SK-N-SH treated with all-trans-retinoic acid at 6 μM for 48 hours (cell line): ENCODE results near the gene MICA.
"Not testable (repeated sequence)": the region's sequence is repeated elsewhere in the genome, so short reads cannot be mapped to it uniquely, and the experiment has no call there.

Source experiments
- ATAC-seq: fragments of 200-7000 bp; cut with Tn5 transposase; 3 replicates; pipeline ENCODE4 v1.9.1; 2020; ENCODE audit warnings: mild to moderate bottlenecking, moderate library complexity
- CSRNP3 ChIP-seq: fragments of 250-450 bp; sonication (Bioruptor Pico); IDR thresholded peaks from 2 replicates; pipeline ENCODE4 v1.5.1; 2021; ENCODE audit warnings: mild to moderate bottlenecking, moderate library complexity
- ESRRG ChIP-seq: fragments of 250-450 bp; sonication (Bioruptor Pico); IDR thresholded peaks from 2 replicates; pipeline ENCODE4 v1.6.1; 2021; ENCODE audit warnings: mild to moderate bottlenecking
- ISL1 ChIP-seq: fragments of 250-450 bp; sonication (Bioruptor Pico); IDR thresholded peaks from 2 replicates; pipeline ENCODE4 v2.1.2; 2022; ENCODE audit warnings: mild to moderate bottlenecking, moderate library complexity
- OSR1 ChIP-seq: fragments of 250-450 bp; sonication (Bioruptor Pico); IDR thresholded peaks from 2 replicates; pipeline ENCODE4 v1.8.0; 2022; ENCODE audit warnings: moderate library complexity, mild to moderate bottlenecking, inconsistent platforms
- PATZ1 ChIP-seq: fragments of 250-450 bp; sonication (Bioruptor Pico); IDR thresholded peaks from 2 replicates; pipeline ENCODE4 v1.8.0; 2020; ENCODE audit warnings: mild to moderate bottlenecking, moderate library complexity, borderline replicate concordance
- PPARA ChIP-seq: fragments of 250-450 bp; sonication (Bioruptor Pico); IDR thresholded peaks from 2 replicates; pipeline ENCODE4 v1.5.0; 2020; ENCODE audit warnings: mild to moderate bottlenecking, borderline replicate concordance
- RARB ChIP-seq: fragments of 250-450 bp; sonication (Bioruptor Pico); IDR thresholded peaks from 2 replicates; pipeline ENCODE4 v1.8.0; 2021; ENCODE audit warnings: mild to moderate bottlenecking, moderate library complexity
- SNAI2 ChIP-seq: fragments of 250-450 bp; sonication (Bioruptor Pico); IDR thresholded peaks from 2 replicates; pipeline ENCODE4 v1.5.0; 2020; ENCODE audit warnings: mild to moderate bottlenecking, moderate library complexity
- TOX ChIP-seq: fragments of 250-450 bp; sonication (Bioruptor Pico); IDR thresholded peaks from 2 replicates; pipeline ENCODE4 v1.8.0; 2021; ENCODE audit warnings: mild to moderate bottlenecking, moderate library complexity, borderline replicate concordance
- ZC3H10 ChIP-seq: fragments of 250-450 bp; sonication (Bioruptor Pico); IDR thresholded peaks from 2 replicates; pipeline ENCODE4 v1.5.1; 2021; ENCODE audit warnings: mild to moderate bottlenecking, moderate library complexity
- ZFP3 ChIP-seq: fragments of 250-450 bp; sonication (Bioruptor Pico); IDR thresholded peaks from 2 replicates; pipeline ENCODE4 v1.5.0; 2020; ENCODE audit warnings: mild to moderate bottlenecking, moderate library complexity
- ZFP30 ChIP-seq: fragments of 450-650 bp; formaldehyde crosslinking; IDR thresholded peaks from 2 replicates; pipeline ENCODE4 v1.5.0; 2022; ENCODE audit warnings: mild to moderate bottlenecking, moderate library complexity
- ZNF565 ChIP-seq: fragments of 450-650 bp; formaldehyde crosslinking; conservative IDR thresholded peaks from 2 replicates; pipeline ENCODE4 v1.5.0; 2020; ENCODE audit warnings: low read depth, mild to moderate bottlenecking, moderate library complexity
- ZNF8 ChIP-seq: fragments of 450-650 bp; formaldehyde crosslinking; IDR thresholded peaks from 2 replicates; pipeline ENCODE4 v1.5.0; 2020; ENCODE audit warnings: mild to moderate bottlenecking, moderate library complexity
- TF ChIP-seq, protein P1 (sequence below): fragments of 250-450 bp; sonication (Bioruptor Pico); IDR thresholded peaks from 2 replicates; pipeline ENCODE4 v1.8.0; 2021; ENCODE audit warnings: low read depth, mild to moderate bottlenecking, moderate library complexity, borderline replicate concordance

MICA gene

DNA sequence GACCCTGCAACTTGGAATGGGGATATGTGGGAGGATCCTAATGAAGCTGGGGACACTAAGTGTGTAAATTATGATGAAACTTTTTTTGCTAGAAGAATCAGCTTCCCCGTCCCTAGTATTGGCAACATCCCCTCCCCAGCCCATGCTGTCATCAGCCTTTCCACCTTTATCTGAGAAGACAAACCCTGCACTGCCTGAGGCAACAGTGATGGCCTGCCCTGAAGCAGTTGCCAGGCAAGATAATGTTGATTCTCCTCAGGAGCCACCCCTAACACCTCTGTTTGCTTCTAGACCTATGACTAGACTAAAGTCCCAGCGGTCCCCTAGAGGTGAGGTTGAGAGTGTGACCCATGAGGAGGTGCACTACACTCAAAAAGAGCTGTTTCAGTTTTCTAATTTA, 27.1 kb downstream of the MICA start (continued):
- TF ChIP-seq, protein P1, sequence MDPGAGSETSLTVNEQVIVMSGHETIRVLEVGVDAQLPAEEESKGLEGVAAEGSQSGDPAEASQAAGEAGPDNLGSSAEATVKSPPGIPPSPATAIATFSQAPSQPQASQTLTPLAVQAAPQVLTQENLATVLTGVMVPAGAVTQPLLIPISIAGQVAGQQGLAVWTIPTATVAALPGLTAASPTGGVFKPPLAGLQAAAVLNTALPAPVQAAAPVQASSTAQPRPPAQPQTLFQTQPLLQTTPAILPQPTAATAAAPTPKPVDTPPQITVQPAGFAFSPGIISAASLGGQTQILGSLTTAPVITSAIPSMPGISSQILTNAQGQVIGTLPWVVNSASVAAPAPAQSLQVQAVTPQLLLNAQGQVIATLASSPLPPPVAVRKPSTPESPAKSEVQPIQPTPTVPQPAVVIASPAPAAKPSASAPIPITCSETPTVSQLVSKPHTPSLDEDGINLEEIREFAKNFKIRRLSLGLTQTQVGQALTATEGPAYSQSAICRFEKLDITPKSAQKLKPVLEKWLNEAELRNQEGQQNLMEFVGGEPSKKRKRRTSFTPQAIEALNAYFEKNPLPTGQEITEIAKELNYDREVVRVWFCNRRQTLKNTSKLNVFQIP (CRISPR knock-in tag): no peak
- TF ChIP-seq CSRNP3 (CRISPR knock-in tag): no peak
- TF ChIP-seq, all 23 proteins: peak for 0

- ATAC-seq: not testable (repeated sequence)
Measured at GRCh38 chr6:31435051-31435450, 31.7 kb downstream of the MICA start.

DNA sequence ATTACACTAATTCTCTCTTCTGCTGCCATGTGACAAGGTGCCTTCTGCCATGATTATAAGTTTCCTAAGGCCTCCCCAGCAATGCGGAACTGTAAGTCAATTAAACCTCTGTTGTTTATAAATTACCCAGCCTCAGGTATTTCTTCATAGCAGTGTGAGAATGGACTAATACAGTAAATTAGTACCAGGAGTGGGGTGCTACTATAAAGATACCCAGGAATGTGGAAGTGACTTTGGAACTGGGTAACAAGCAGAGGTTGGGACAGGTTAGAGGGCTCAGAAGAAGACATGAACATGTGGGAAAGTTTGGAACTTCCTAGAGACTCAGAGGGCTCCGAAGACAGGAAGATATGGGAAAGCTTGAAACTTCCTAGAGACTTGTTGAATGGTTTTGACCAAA, 34.8 kb downstream of the MICA start:
- no peak for ATAC-seq

GRCh38 chr6:31438677-31439076, 35.3 kb downstream of the MICA start:
- ATAC-seq: no peak

More for the DNA sequence above, 34.8 kb downstream of the MICA start:
- TF ChIP-seq PATZ1 (CRISPR knock-in tag) (no peak), ZNF8 (CRISPR knock-in tag) (no peak), ESRRG (no peak), ZFP3 (CRISPR knock-in tag) (no peak), RARB (CRISPR knock-in tag) (no peak)
- TF ChIP-seq, protein P1 (CRISPR knock-in tag): no peak

More at GRCh38 chr6:31438677-31439076, 35.3 kb downstream of the MICA start:
- TF ChIP-seq SNAI2 (CRISPR knock-in tag) (no peak), ZFP30 (CRISPR knock-in tag) (no peak), TOX (no peak), CSRNP3 (CRISPR knock-in tag) (no peak), ZNF565 (CRISPR knock-in tag) (no peak), ISL1 (no peak), ZNF8 (CRISPR knock-in tag) (no peak), PPARA (CRISPR knock-in tag) (no peak), ZC3H10 (no peak), OSR1 (CRISPR knock-in tag) (no peak)
- TF ChIP-seq, protein P1 (CRISPR knock-in tag): no peak
- TF ChIP-seq, all 23 proteins: peak for 0
